WTC11 (cell line): Measurements from ENCODE around the gene FEM1C. TPM values are rescaled to one million over a fixed set of nuclear protein-coding genes. Genes with fewer than 3 reads are reported as not detected.

ENCODE experiments used
- ATAC-seq: fragments of 200-7000 bp; cut with Tn5 transposase; 2 replicates; pipeline ENCODE4 v1.10.0; 2021; ENCODE audit warnings: mild to moderate bottlenecking, moderate library complexity
- CTCF ChIA-PET: fragments of 300-600 bp; sonication (Branson Sonifier 250); formaldehyde crosslinking; loops from one replicate; lab custom pipeline; 2021; ENCODE audit warnings: antibody characterized with exemption; lab: Charles Lee
- POLR2A ChIA-PET: fragments of 350-600 bp; sonication (Branson Sonifier 250); formaldehyde crosslinking; loops from one replicate; lab custom pipeline; 2021; ENCODE audit warnings: antibody characterized with exemption; lab: Charles Lee
- DNase-seq: peaks from one replicate; pipeline ENCODE4 v3.0.0; 2021; ENCODE audit warnings: low spot score
- H3K27ac Mint-ChIP-seq: 2 replicates; pipeline ENCODE4 v1.8.0; 2021; ENCODE audit warnings: mixed read lengths
- H3K27me3 Mint-ChIP-seq: 2 replicates; pipeline ENCODE4 v1.8.0; 2021; ENCODE audit warnings: low read depth, mild to moderate bottlenecking, moderate library complexity, mixed read lengths
- H3K36me3 Mint-ChIP-seq: 2 replicates; pipeline ENCODE4 v1.8.0; 2021; ENCODE audit warnings: mixed read lengths
- H3K4me1 Mint-ChIP-seq: 2 replicates; pipeline ENCODE4 v1.8.0; 2022; ENCODE audit warnings: mixed read lengths
- H3K4me3 Mint-ChIP-seq: 2 replicates; pipeline ENCODE4 v1.8.0; 2021; ENCODE audit warnings: mild to moderate bottlenecking, moderate library complexity, mixed read lengths
- H3K9me3 Mint-ChIP-seq: 2 replicates; pipeline ENCODE4 v1.8.0; 2021; ENCODE audit warnings: mixed read lengths
- AFF4 ChIP-seq: sonication (generic); formaldehyde crosslinking; IDR thresholded peaks from 2 replicates; pipeline ENCODE4 v1.8.1; 2023; ENCODE audit warnings: mild to moderate bottlenecking, missing genetic modification reagents, borderline replicate concordance
- E2F1 ChIP-seq: sonication (generic); formaldehyde crosslinking; IDR thresholded peaks from 2 replicates; pipeline ENCODE4 v1.8.0; 2022; ENCODE audit warnings: mild to moderate bottlenecking, missing genetic modification reagents
- ELF4 ChIP-seq: sonication (generic); formaldehyde crosslinking; IDR thresholded peaks from 2 replicates; pipeline ENCODE4 v1.8.1; 2022; ENCODE audit warnings: low read depth, mild to moderate bottlenecking, moderate library complexity, missing genetic modification reagents
- ESRRA ChIP-seq: sonication (generic); formaldehyde crosslinking; IDR thresholded peaks from 2 replicates; pipeline ENCODE4 v1.8.1; 2022; ENCODE audit warnings: mild to moderate bottlenecking, missing genetic modification reagents, borderline replicate concordance
- ETV6 ChIP-seq: sonication (generic); formaldehyde crosslinking; IDR thresholded peaks from 2 replicates; pipeline ENCODE4 v1.8.1; 2022; ENCODE audit warnings: mild to moderate bottlenecking, missing genetic modification reagents
- FOXK1 ChIP-seq: sonication (generic); formaldehyde crosslinking; IDR thresholded peaks from 2 replicates; pipeline ENCODE4 v1.8.0; 2022; ENCODE audit warnings: mild to moderate bottlenecking, moderate library complexity, missing genetic modification reagents
- FOXP4 ChIP-seq: sonication (generic); formaldehyde crosslinking; IDR thresholded peaks from 2 replicates; pipeline ENCODE4 v1.8.0; 2022; ENCODE audit warnings: mild to moderate bottlenecking, missing genetic modification reagents
- GTF2I ChIP-seq: fragments of 250-450 bp; sonication (Bioruptor Pico); conservative IDR thresholded peaks from 2 replicates; pipeline ENCODE4 v1.4.0; 2021; ENCODE audit warnings: mild to moderate bottlenecking
- NFE2L1 ChIP-seq: sonication (generic); formaldehyde crosslinking; IDR thresholded peaks from 2 replicates; pipeline ENCODE4 v1.8.1; 2023; ENCODE audit warnings: missing genetic modification reagents
- NR2C2 ChIP-seq: sonication (generic); formaldehyde crosslinking; IDR thresholded peaks from 2 replicates; pipeline ENCODE4 v1.8.0; 2022; ENCODE audit warnings: mild to moderate bottlenecking, missing genetic modification reagents
- STAT6 ChIP-seq: sonication (generic); formaldehyde crosslinking; conservative IDR thresholded peaks from 2 replicates; pipeline ENCODE4 v1.8.1; 2023; ENCODE audit warnings: mild to moderate bottlenecking, low read depth, missing genetic modification reagents, moderate library complexity
- TEAD1 ChIP-seq: sonication (generic); formaldehyde crosslinking; IDR thresholded peaks from 2 replicates; pipeline ENCODE4 v1.8.0; 2022; ENCODE audit warnings: mild to moderate bottlenecking, missing genetic modification reagents
- TP53 ChIP-seq: sonication (generic); formaldehyde crosslinking; IDR thresholded peaks from 2 replicates; pipeline ENCODE4 v1.8.1; 2023; ENCODE audit warnings: mild to moderate bottlenecking, missing genetic modification reagents
- USF2 ChIP-seq: sonication (generic); formaldehyde crosslinking; IDR thresholded peaks from 2 replicates; pipeline ENCODE4 v1.8.1; 2023; ENCODE audit warnings: mild to moderate bottlenecking, missing genetic modification reagents, moderate library complexity
- ZBTB21 ChIP-seq: sonication (generic); formaldehyde crosslinking; IDR thresholded peaks from 2 replicates; pipeline ENCODE4 v1.8.1; 2023; ENCODE audit warnings: mild to moderate bottlenecking, missing genetic modification reagents, borderline replicate concordance
- ZBTB43 ChIP-seq: sonication (generic); formaldehyde crosslinking; IDR thresholded peaks from 2 replicates; pipeline ENCODE4 v1.8.1; 2023; ENCODE audit warnings: mild to moderate bottlenecking, missing genetic modification reagents
- ZNF121 ChIP-seq: sonication (generic); formaldehyde crosslinking; IDR thresholded peaks from 2 replicates; pipeline ENCODE4 v1.8.0; 2023; ENCODE audit warnings: missing genetic modification reagents
- ZNF219 ChIP-seq: sonication (generic); formaldehyde crosslinking; IDR thresholded peaks from 2 replicates; pipeline ENCODE4 v1.8.0; 2023; ENCODE audit warnings: missing genetic modification reagents, mild to moderate bottlenecking, borderline replicate concordance
- ZNF423 ChIP-seq: fragments of 250-450 bp; sonication (Bioruptor Pico); IDR thresholded peaks from 2 replicates; pipeline ENCODE4 v2.1.2; 2022; ENCODE audit warnings: mild to moderate bottlenecking, moderate library complexity
- ZNF512 ChIP-seq: sonication (generic); formaldehyde crosslinking; IDR thresholded peaks from 2 replicates; pipeline ENCODE4 v1.8.1; 2022; ENCODE audit warnings: missing genetic modification reagents, borderline replicate concordance
- total RNA-seq: library from RNA; stranded (reverse); gene quantifications from 3 replicates; pipeline ENCODE4 v1.2.3, GENCODE V29; 2021

FEM1C gene
- total RNA-seq, 1 experiment from 2014 or later = 13.6 TPM

- peaks cover 35% of the 10 kb centered on the region for H3K4me1 Mint-ChIP-seq
- peaks cover 8% of the 10 kb centered on the region for H3K36me3 Mint-ChIP-seq
- peak overlapping the region; percentile 46; the same call in 1 of the 2 replicates for H3K27ac Mint-ChIP-seq
- ATAC-seq (no peak), DNase-seq (no peak)
- CTCF ChIA-PET = no interaction called here
- TF ChIP-seq TP53 (CRISPR knock-in tag) (no peak), FOXP4 (CRISPR knock-in tag) (no peak), ETV6 (CRISPR knock-in tag) (no peak), TEAD1 (CRISPR knock-in tag) (no peak)
- no peaks in the 10 kb centered on the region for H3K9me3 Mint-ChIP-seq
- POLR2A ChIA-PET = no interaction called here
- H3K27me3 Mint-ChIP-seq = no peaks in the 10 kb centered on the region
- no peak overlapping the region for H3K4me3 Mint-ChIP-seq
These were observed 14.1 kb downstream of the FEM1C start for GRCh38 chr5:115530426-115530825.

GRCh38 chr5:115526604-115527003 lies 18.0 kb downstream of the FEM1C start:
- no peak for ATAC-seq
- DNase-seq = no peak
- ChIA-PET CTCF (interaction anchor here (0.5 to 1.1 kb wide), 2 partner anchors 48 to 217 kb away, joined by 3 to 4 read pairs; no protein-coding TSS in a partner anchor), POLR2A (no interaction called here)
- H3K27ac Mint-ChIP-seq = peak overlapping the region; percentile 71; the same call in 1 of the 2 replicates
- H3K4me3 Mint-ChIP-seq = no peak overlapping the region
- no peaks in the 10 kb centered on the region for H3K27me3 Mint-ChIP-seq
- H3K9me3 Mint-ChIP-seq = no peaks in the 10 kb centered on the region
- H3K4me1 Mint-ChIP-seq = peaks cover 35% of the 10 kb centered on the region
- H3K36me3 Mint-ChIP-seq = peaks cover 17% of the 10 kb centered on the region
- TF ChIP-seq STAT6 (CRISPR knock-in tag) = no peak
- TF ChIP-seq GTF2I (CRISPR knock-in tag) = no peak
- no peak for TF ChIP-seq ZNF219 (CRISPR knock-in tag)
- TF ChIP-seq ZBTB21 = no peak
- no peak for TF ChIP-seq ZNF512 (CRISPR knock-in tag)
- no peak for TF ChIP-seq NFE2L1 (CRISPR knock-in tag)
- TF ChIP-seq E2F1 = no peak
- no peak for TF ChIP-seq ZBTB43 (CRISPR knock-in tag)
- no peak for TF ChIP-seq NR2C2 (CRISPR knock-in tag)
- no peak for TF ChIP-seq ELF4 (CRISPR knock-in tag)
- TF ChIP-seq ZNF121 (CRISPR knock-in tag) = no peak
- no peak for TF ChIP-seq FOXK1
- TF ChIP-seq ZNF423 (CRISPR knock-in tag) = no peak
- no peak for TF ChIP-seq USF2 (CRISPR knock-in tag)
- TF ChIP-seq AFF4 (CRISPR knock-in tag) = no peak
- TF ChIP-seq ESRRA (CRISPR knock-in tag) = no peak
